Renal cortex interstitium (tissue), 15 donors: ENCODE measurements around the gene CCNH. TPM values are rescaled to one million over a fixed set of nuclear protein-coding genes. Genes with fewer than 3 reads are reported as not detected.
A peak's percentile ranks its signal among the peaks of the same experiment; 100 is the strongest.

ENCODE experiments used
- DNase-seq, 11 donors: peaks; one replicate each; pipeline ENCODE4 v3.0.0-alpha.2; 2013; ENCODE audit warnings: low read depth in 9 of 11, low spot score in 4 of 11; ENCODE audit errors: extremely low read depth in 1 of 11
- long read RNA-seq, 16 experiments: transcript quantifications; one replicate each; lab custom pipeline, GENCODE V29; 2026
- polyA plus RNA-seq, 3 donors: library from polyadenylated mRNA; unstranded; fragments of 120-200 nt; gene quantifications; one replicate each; pipeline ENCODE4 v1.2.1, GENCODE V29; 2013; ENCODE audit not compliant: insufficient read length in 3 of 3

CCNH gene
- 10 to 100 TPM; 47.9 to 61.0 (median 59.2) TPM for polyA plus RNA-seq
- long read RNA-seq, donor 1, transcript CCNH-201 (9 exons, 1,378 nt) = major isoform, 12 of 16 reads
- long read RNA-seq, donor 1, partial matches to known transcripts = 0 of 16 reads
- long read RNA-seq, donor 1, other reads (novel, unspliced or antisense) = 0 of 16 reads
- long read RNA-seq, donor 2, partial matches to known transcripts = 0 of 8 reads
- long read RNA-seq, donor 2, other reads (novel, unspliced or antisense) = 0 of 8 reads
- long read RNA-seq, donor 3, transcript CCNH-201 (9 exons, 1,378 nt) = major isoform, 10 of 86 reads
- long read RNA-seq, donor 3, partial matches to known transcripts = 69 of 86 reads
- long read RNA-seq, donor 3, other reads (novel, unspliced or antisense) = 5 of 86 reads
- long read RNA-seq, donor 4, transcript CCNH-201 (9 exons, 1,378 nt) = major isoform, 10 of 16 reads
- long read RNA-seq, donor 4, partial matches to known transcripts = 0 of 16 reads
- long read RNA-seq, donor 4, other reads (novel, unspliced or antisense) = 0 of 16 reads
- long read RNA-seq, donor 5 = 0 reads
- long read RNA-seq, donor 6, transcript CCNH-201 (9 exons, 1,378 nt) = major isoform, 8 of 15 reads
- long read RNA-seq, donor 6, partial matches to known transcripts = 0 of 15 reads
- long read RNA-seq, donor 6, other reads (novel, unspliced or antisense) = 0 of 15 reads
- long read RNA-seq, donor 7, transcript CCNH-201 (9 exons, 1,378 nt) = major isoform, 13 of 19 reads
- long read RNA-seq, donor 7, partial matches to known transcripts = 5 of 19 reads
- long read RNA-seq, donor 7, other reads (novel, unspliced or antisense) = 0 of 19 reads
- long read RNA-seq, donor 8 = 0 reads
- long read RNA-seq, donor 9, transcript CCNH-201 (9 exons, 1,378 nt) = major isoform, 11 of 55 reads
- long read RNA-seq, donor 9, partial matches to known transcripts = 39 of 55 reads
- long read RNA-seq, donor 9, other reads (novel, unspliced or antisense) = 0 of 55 reads
- long read RNA-seq, donor 10, transcript CCNH-201 (9 exons, 1,378 nt) = major isoform, 19 of 22 reads
- long read RNA-seq, donor 10, partial matches to known transcripts = 0 of 22 reads
- long read RNA-seq, donor 10, other reads (novel, unspliced or antisense) = 0 of 22 reads
- long read RNA-seq, donor 11, transcript CCNH-201 (9 exons, 1,378 nt) = major isoform, 7 of 12 reads
- long read RNA-seq, donor 11, partial matches to known transcripts = 0 of 12 reads
- long read RNA-seq, donor 11, other reads (novel, unspliced or antisense) = 0 of 12 reads
- long read RNA-seq, donor 12, partial matches to known transcripts = 0 of 9 reads
- long read RNA-seq, donor 12, other reads (novel, unspliced or antisense) = 0 of 9 reads
- long read RNA-seq, donor 13 = 0 reads
- long read RNA-seq, donor 14, partial matches to known transcripts = 0 of 5 reads
- long read RNA-seq, donor 14, other reads (novel, unspliced or antisense) = 0 of 5 reads
- long read RNA-seq, donor 15, partial matches to known transcripts = 0 of 4 reads
- long read RNA-seq, donor 15, other reads (novel, unspliced or antisense) = 0 of 4 reads
- long read RNA-seq, donor 16, transcript CCNH-201 (9 exons, 1,378 nt) = major isoform, 25 of 32 reads
- long read RNA-seq, donor 16, partial matches to known transcripts = 0 of 32 reads
- long read RNA-seq, donor 16, other reads (novel, unspliced or antisense) = 0 of 32 reads

- DNase-seq = peak; percentile 95 to 99 (median 98)
Measured at GRCh38 chr5:87412630-87413342, at the start of gene CCNH. TSS of gene CCNH (minus strand) at chr5:87412930. CDS start at chr5:87412794, 136 bp downstream.

- DNase-seq = no peak
Measured at GRCh38 chr5:87457706-87458105, 45.0 kb upstream of the CCNH start.

- no peak for DNase-seq
Measured at GRCh38 chr5:87453801-87454200, 41.1 kb upstream of the CCNH start.

GRCh38 chr5:87452837-87453236, 40.1 kb upstream of the CCNH start:
- no peak for DNase-seq

- DNase-seq = no peak
Measured at GRCh38 chr5:87442419-87442818, 29.7 kb upstream of the CCNH start.

- DNase-seq = no peak
Measured at GRCh38 chr5:87438231-87438630, 25.5 kb upstream of the CCNH start.

GRCh38 chr5:87437724-87438123, 25.0 kb upstream of the CCNH start:
- no peak for DNase-seq

- no peak for DNase-seq
Measured at GRCh38 chr5:87435144-87435694, 22.5 kb upstream of the CCNH start.

GRCh38 chr5:87434461-87434860, 21.7 kb upstream of the CCNH start:
- DNase-seq = no peak

GRCh38 chr5:87433945-87434344, 21.2 kb upstream of the CCNH start:
- no peak for DNase-seq

GRCh38 chr5:87432460-87432859, 19.7 kb upstream of the CCNH start:
- DNase-seq = no peak

- DNase-seq = no peak
Measured at GRCh38 chr5:87430863-87431457, 18.2 kb upstream of the CCNH start.

- no peak for DNase-seq
Measured at GRCh38 chr5:87423755-87424154, 11.0 kb upstream of the CCNH start.

GRCh38 chr5:87421307-87421706, 8.6 kb upstream of the CCNH start:
- DNase-seq = no peak

- DNase-seq = no peak
Measured at GRCh38 chr5:87418506-87418905, 5.8 kb upstream of the CCNH start.

GRCh38 chr5:87413343-87413645, 564 bp upstream of the CCNH start:
- DNase-seq = peak in 1 of 11 donors; percentile 7

- DNase-seq = peak in 7 of 11 donors; percentile 13 to 50 (median 22)
Measured at GRCh38 chr5:87411973-87412629, 629 bp downstream of the CCNH start.
